CD4-positive, alpha-beta T cell (primary cell): Measurements from ENCODE around the gene SNX25. TPM values are rescaled to one million over a fixed set of nuclear protein-coding genes. Genes with fewer than 3 reads are reported as not detected.

Experiments used
- ATAC-seq: fragments of 200-7000 bp; cut with Tn5 transposase; one replicate; pipeline ENCODE4 v1.10.0; 2022; ENCODE audit warnings: mild to moderate bottlenecking; ENCODE audit not compliant: poor library complexity
- CTCF ChIA-PET: fragments of 350-600 bp; sonication (Branson Sonifier 250); formaldehyde crosslinking; loops from one replicate; lab custom pipeline; 2021; ENCODE audit warnings: antibody characterized with exemption, inconsistent platforms; lab: Charles Lee
- POLR2A ChIA-PET: fragments of 350-600 bp; sonication (Branson Sonifier 250); formaldehyde crosslinking; loops from one replicate; lab custom pipeline; 2021; ENCODE audit warnings: antibody characterized with exemption, inconsistent platforms; lab: Charles Lee
- DNase-seq, 14 experiments: peaks; one replicate each; pipeline ENCODE4 v3.0.0-alpha.2; 2013 to 2020; ENCODE audit warnings: mixed read lengths in 2 of 14
- H3K27ac ChIP-seq, 2 donors: one replicate each; pipeline versions ENCODE4 v1.5.1 to v1.7.0; 2013; ENCODE audit warnings: low read length in 2 of 2, low read depth in 1 of 2, mild to moderate bottlenecking in 1 of 2
- H3K27me3 ChIP-seq, 2 experiments: 1 replicate in 1 of 2; 2 replicates in 1 of 2; pipeline versions ENCODE4 v1.6.1 to v1.7.0; 2013; ENCODE audit warnings: low read length in 2 of 2, control low read depth in 1 of 2, mild to moderate bottlenecking in 1 of 2, moderate library complexity in 1 of 2; ENCODE audit not compliant: insufficient read depth in 2 of 2, control insufficient read depth in 1 of 2
- H3K36me3 ChIP-seq: one replicate; pipeline ENCODE4 v1.6.1; 2013; ENCODE audit warnings: low read length, control low read depth; ENCODE audit not compliant: insufficient read depth
- H3K4me1 ChIP-seq: one replicate; pipeline ENCODE4 v1.6.1; 2013; ENCODE audit warnings: low read length, control low read depth; ENCODE audit not compliant: insufficient read depth
- H3K4me3 ChIP-seq: one replicate; pipeline ENCODE4 v1.5.1; 2013; ENCODE audit warnings: mild to moderate bottlenecking, low read length, moderate library complexity
- H3K9me3 ChIP-seq, 2 experiments: 1 replicate in 1 of 2; 2 replicates in 1 of 2; pipeline versions ENCODE4 v1.6.1 to v1.7.0; 2013; ENCODE audit warnings: low read length in 2 of 2, mild to moderate bottlenecking in 2 of 2, control low read depth in 1 of 2, moderate library complexity in 1 of 2; ENCODE audit not compliant: control insufficient read depth in 1 of 2, insufficient read depth in 1 of 2
- H3K27ac Mint-ChIP-seq: one replicate; pipeline ENCODE4 v1.8.0; 2020; ENCODE audit warnings: mixed read lengths
- H3K27me3 Mint-ChIP-seq: one replicate; pipeline ENCODE4 v1.8.0; 2021; ENCODE audit warnings: mixed read lengths
- H3K36me3 Mint-ChIP-seq: one replicate; pipeline ENCODE4 v1.8.0; 2021; ENCODE audit warnings: low read depth, mixed read lengths
- H3K4me1 Mint-ChIP-seq: one replicate; pipeline ENCODE4 v1.8.0; 2021; ENCODE audit warnings: low read depth, mixed read lengths
- H3K4me3 Mint-ChIP-seq: one replicate; pipeline ENCODE4 v1.8.0; 2020; ENCODE audit warnings: mild to moderate bottlenecking, mixed read lengths
- H3K9me3 Mint-ChIP-seq: one replicate; pipeline ENCODE4 v1.8.0; 2020; ENCODE audit warnings: mixed read lengths
- intact Hi-C, 2 experiments: fragments of 100-400 bp; cut with DNase I in 1 of 2; cut with micrococcal nuclease in 1 of 2; formaldehyde crosslinking; loops; one replicate each; pipeline versions ENCODE4 v1.15.1 to v1.9.0; 2023 to 2025; cut with DNase I, micrococcal nuclease
- total RNA-seq, 174 experiments: library from RNA in 2 of 174; stranded (reverse) in 2 of 174; gene quantifications; one replicate each; pipeline ENCODE4 v1.2.3 and lab custom pipeline; 2021 to 2026
- TF ChIP-seq, protein P1 (sequence below): fragments of 200-600 bp; IDR thresholded peaks from one replicate; pipeline ENCODE4 v1.8.0; 2022; ENCODE audit warnings: antibody characterized with exemption, mild to moderate bottlenecking

Gene SNX25
- total RNA-seq, 2 experiments from 2014 or later, result 7.9 to 9.1 TPM

DNA sequence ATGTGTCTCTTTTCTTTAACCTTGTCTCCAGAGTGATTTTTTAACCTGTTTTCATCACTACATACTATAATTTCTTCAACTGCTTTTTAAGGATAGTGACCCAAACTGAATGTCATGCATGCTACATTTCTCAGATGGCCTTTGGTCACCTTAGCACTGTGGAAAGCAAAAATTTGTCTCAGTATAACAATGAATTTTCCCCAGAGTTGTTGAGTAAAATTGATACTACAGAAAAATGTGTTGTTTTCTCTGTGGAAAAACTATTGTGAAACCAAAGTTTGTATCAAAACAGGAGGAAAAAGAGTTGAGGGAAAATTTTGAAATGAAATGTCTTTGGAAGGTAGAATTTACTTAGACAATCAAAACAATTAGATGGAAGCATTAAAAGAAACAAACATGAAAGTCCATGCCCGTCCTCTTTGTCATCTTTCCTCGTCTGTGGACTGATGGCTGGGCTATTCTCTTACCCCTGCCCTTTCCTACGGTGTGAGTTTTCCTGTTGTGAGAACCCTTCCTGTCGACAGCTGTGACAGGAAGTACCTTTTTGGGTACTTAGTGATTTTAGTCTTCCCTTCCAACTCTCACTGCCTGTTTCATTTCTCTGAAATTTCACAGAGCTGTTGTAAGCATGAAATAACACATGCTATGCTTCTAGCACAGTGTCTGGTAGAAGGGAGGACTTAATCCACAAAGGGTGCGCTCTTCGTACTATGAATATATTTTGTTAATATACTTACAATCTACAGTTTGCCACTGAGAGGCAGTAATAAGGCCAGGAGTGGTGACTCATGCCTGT, 135.5 kb downstream of the SNX25 start:
- Mint-ChIP-seq H3K4me3 (no peak overlapping the region), H3K36me3 (peaks cover 63% of the 10 kb centered on the region), H3K27me3 (no peaks in the 10 kb centered on the region), H3K4me1 (peaks cover 28% of the 10 kb centered on the region), H3K27ac (peak overlapping the region; percentile 38), H3K9me3 (no peaks in the 10 kb centered on the region)
- ATAC-seq, result no peak
- Histone ChIP-seq H3K9me3 (no peaks in the 10 kb centered on the region), H3K27me3 (no peaks in the 10 kb centered on the region), H3K4me1 (peaks cover 18% of the 10 kb centered on the region), H3K36me3 (peaks cover 11% of the 10 kb centered on the region), H3K4me3 (no peak overlapping the region), H3K27ac (no peak overlapping the region)
- intact Hi-C loops, result no loop called here
- CTCF ChIA-PET, result no interaction called here
- DNase-seq, result peak in 1 of 14 experiments; percentile 19
- TF ChIP-seq, protein P1, sequence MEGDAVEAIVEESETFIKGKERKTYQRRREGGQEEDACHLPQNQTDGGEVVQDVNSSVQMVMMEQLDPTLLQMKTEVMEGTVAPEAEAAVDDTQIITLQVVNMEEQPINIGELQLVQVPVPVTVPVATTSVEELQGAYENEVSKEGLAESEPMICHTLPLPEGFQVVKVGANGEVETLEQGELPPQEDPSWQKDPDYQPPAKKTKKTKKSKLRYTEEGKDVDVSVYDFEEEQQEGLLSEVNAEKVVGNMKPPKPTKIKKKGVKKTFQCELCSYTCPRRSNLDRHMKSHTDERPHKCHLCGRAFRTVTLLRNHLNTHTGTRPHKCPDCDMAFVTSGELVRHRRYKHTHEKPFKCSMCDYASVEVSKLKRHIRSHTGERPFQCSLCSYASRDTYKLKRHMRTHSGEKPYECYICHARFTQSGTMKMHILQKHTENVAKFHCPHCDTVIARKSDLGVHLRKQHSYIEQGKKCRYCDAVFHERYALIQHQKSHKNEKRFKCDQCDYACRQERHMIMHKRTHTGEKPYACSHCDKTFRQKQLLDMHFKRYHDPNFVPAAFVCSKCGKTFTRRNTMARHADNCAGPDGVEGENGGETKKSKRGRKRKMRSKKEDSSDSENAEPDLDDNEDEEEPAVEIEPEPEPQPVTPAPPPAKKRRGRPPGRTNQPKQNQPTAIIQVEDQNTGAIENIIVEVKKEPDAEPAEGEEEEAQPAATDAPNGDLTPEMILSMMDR, result no peak
- POLR2A ChIA-PET, result no interaction called here

DNA sequence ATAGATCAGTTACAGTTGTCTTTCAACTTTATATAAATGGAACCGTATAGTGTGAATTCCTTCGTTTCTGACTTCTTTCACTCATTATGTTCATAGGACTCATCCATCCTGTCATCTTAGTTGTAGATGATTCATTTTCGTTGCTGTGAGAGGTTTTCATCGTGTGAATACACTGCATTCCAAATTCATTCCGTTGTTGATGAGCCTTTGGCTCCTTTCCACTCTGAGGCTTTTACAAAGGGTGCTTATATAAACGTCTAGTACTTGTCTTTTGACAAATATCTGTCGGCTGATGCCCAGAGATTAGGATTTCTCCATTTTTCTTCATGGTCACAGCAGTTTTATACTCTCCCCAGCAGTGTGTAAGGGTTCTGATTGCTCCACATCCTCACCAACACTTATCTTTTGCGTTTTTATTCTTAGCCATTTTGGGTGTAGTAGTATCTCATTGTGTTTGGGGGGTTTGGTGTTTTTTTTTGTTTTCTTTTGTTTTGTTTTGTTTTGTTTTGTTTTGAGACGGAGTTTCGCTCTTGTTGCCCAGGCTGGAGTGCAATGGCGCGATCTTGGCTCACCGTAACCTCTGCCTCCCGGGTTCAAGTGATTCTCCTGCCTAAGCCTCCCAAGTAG, 137.7 kb downstream of the SNX25 start:
- peaks cover 10% of the 10 kb centered on the region for H3K36me3 ChIP-seq
- H3K4me3 Mint-ChIP-seq, result no peak overlapping the region
- no peak for DNase-seq
- peaks cover 11% of the 10 kb centered on the region for H3K4me1 ChIP-seq
- intact Hi-C loops, result no loop called here
- H3K4me1 Mint-ChIP-seq, result peaks cover 21% of the 10 kb centered on the region
- H3K27ac ChIP-seq, result no peak overlapping the region
- ChIA-PET POLR2A (no interaction called here), CTCF (no interaction called here)
- no peak for ATAC-seq
- TF ChIP-seq, protein P1, result no peak
- H3K27ac Mint-ChIP-seq, result no peak overlapping the region
- no peak overlapping the region for H3K4me3 ChIP-seq
- H3K36me3 Mint-ChIP-seq, result peaks cover 59% of the 10 kb centered on the region
- H3K9me3 Mint-ChIP-seq, result no peaks in the 10 kb centered on the region
- no peaks in the 10 kb centered on the region for H3K27me3 ChIP-seq
- H3K27me3 Mint-ChIP-seq, result no peaks in the 10 kb centered on the region
- H3K9me3 ChIP-seq, result no peaks in the 10 kb centered on the region

DNA sequence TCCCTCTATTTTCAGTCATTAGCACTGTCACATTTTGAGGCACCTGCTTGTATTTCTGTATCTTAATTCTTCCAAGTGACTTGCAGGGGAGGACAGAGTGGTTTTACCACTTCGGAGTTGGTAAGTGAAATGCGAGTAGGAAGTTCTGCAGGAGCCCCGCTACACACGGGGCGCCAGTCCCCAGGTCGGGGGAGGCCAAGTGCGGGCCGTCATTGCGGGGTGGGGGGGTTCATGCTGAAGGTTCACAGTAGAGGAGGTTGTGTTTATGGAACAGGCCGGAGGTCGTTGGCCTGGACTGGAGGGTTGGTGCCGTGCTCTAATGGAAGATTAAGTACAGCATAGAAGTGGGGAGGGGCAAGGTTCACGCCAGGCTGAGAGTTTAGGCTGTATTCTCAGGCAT, 142.3 kb downstream of the SNX25 start:
- H3K9me3 Mint-ChIP-seq, result no peaks in the 10 kb centered on the region
- peaks cover 10% of the 10 kb centered on the region for H3K36me3 ChIP-seq
- no peaks in the 10 kb centered on the region for H3K27me3 Mint-ChIP-seq
- no peak overlapping the region for H3K4me3 ChIP-seq
- H3K36me3 Mint-ChIP-seq, result peaks cover 50% of the 10 kb centered on the region
- no peaks in the 10 kb centered on the region for H3K4me1 Mint-ChIP-seq
- ChIA-PET CTCF (no interaction called here), POLR2A (no interaction called here)
- H3K4me1 ChIP-seq, result no peaks in the 10 kb centered on the region
- H3K27ac ChIP-seq, result no peak overlapping the region
- no peaks in the 10 kb centered on the region for H3K9me3 ChIP-seq
- DNase-seq, result no peak
- no peak overlapping the region for H3K4me3 Mint-ChIP-seq
- intact Hi-C loops, result no loop called here
- ATAC-seq, result no peak
- TF ChIP-seq, protein P1, result no peak
- H3K27me3 ChIP-seq, result no peaks in the 10 kb centered on the region
- H3K27ac Mint-ChIP-seq, result no peak overlapping the region
